ENCODE data around the gene FADD. TPM values are rescaled to one million over a fixed set of nuclear protein-coding genes. Genes with fewer than 3 reads are reported as not detected.

The FADD gene
- total RNA-seq, 1 experiment from 2014 or later, result 101 TPM

DNA sequence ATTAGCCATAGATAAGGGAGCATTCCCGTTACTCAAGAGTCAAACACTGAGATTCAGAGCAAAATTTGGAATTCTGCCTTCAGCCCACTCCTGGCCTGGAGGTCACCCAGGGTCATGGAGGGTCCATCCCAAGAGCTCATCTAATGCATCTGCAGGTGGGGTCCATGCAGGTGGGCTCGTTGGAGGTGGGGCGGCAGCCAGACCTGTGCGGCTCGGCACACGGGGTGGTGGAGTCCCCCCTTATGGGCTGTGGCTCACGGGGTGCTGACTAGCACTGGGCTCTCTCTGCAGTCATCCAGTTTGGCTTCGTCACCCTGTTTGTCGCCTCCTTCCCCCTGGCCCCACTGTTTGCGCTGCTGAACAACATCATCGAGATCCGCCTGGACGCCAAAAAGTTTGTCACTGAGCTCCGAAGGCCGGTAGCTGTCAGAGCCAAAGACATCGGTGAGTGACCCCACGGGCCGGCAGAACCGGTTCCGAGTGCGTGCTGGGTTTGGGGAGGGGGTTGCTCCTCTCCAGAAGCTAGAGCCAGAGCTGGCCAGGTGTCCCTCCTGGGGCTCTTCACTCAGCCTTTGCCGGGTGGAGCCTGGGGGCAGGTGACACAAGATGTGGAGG is 32.4 kb upstream of the FADD start:
- Histone ChIP-seq H3K36me3 (replicated peaks; ENCODE audit: control insufficient read depth, insufficient read depth, low read length) (no peaks in the 10 kb centered on the region), H3K4me3 (ENCODE audit: insufficient read depth, low read depth, low read length) (no peak overlapping the region), H3K27me3 (ENCODE audit: control insufficient read depth, insufficient read depth, low read length) (no peaks in the 10 kb centered on the region)
- DNase-seq, result no peak

DNA sequence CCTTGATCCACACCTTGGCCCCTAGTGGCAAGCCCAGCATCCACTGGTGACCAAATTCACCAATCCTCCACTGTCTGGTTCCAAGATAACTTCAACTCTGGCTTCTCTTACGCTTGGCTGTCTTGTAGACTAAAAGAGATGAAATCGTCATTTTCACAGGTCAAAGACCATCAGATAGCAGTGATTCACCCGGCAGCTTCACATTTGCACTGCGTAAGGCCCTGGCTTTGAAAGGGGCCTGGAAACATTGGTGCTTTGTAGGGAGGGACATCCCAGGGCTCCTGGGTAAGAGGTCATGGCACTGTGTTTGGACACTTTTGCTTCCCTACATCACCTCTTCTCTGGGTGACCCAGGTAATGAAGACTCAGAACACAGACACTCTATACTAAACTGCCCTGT is 30.1 kb upstream of the FADD start:
- H3K27me3 ChIP-seq (ENCODE audit: control insufficient read depth, insufficient read depth, low read length), result no peaks in the 10 kb centered on the region
- no peaks in the 10 kb centered on the region for H3K36me3 ChIP-seq (replicated peaks; ENCODE audit: control insufficient read depth, insufficient read depth, low read length)
- no peak for DNase-seq
- no peak overlapping the region for H3K4me3 ChIP-seq (ENCODE audit: insufficient read depth, low read depth, low read length)

DNA sequence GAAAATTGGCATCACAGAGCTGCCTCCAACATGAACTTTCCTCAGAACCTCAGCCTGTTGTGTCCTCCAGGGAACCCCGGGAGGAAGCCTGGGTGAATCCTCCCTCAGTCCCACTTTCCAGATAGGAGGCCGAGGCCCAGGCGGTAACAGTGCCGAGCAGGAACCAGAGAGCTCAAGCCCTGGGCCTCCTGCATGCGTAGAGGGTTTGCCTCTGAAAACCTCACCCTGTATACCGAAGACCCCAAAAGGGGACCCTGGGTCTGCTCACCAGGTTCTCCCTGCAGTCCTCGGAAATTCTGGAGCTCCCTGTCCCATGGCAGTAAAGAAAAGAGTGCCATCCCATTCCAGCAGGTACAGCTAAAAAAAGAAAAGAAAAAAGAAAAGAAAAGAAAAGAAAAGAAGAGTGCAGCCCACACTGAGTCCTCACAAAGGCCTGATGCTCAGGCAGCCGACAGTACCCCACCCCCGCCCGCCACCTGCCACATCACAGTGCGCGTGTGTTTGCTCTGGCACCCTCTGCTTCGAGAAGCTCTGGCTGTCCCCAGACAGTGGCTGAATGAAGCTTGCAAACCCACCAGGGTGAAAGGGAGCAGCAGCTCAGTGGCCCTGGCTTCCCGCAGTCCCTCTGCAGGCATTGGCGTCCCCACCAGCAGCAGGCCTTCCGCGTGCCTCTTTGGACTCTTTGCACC is 28.4 kb upstream of the FADD start:
- DNase-seq, result peak; percentile 77

DNA sequence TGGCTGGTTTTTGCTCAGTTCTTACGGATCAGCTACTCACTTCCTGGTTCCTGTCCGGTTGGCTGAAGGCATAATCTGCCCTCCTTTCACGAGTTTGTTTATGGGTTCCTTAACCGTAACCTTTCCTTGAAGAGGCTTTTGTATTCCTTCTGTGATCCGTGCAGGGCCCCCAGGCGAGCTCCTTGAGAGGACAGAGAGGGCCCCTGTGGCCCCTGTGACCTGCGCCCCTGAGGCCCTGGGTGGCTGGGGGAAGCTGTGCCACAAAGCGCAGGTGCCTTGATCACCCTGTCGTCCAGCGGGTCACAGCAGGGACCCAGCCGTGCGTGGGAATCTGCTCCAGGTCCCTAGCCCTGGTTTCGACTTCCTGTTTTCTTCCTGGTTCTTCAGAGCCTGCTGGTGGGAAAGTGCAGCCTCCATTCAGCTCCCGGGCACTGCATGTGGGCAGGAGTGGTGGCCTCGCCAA is 27.8 kb upstream of the FADD start:
- peak; percentile 69 for DNase-seq
- Histone ChIP-seq H3K36me3 (replicated peaks; ENCODE audit: control insufficient read depth, insufficient read depth, low read length) (no peaks in the 10 kb centered on the region), H3K4me3 (ENCODE audit: insufficient read depth, low read depth, low read length) (no peak overlapping the region), H3K27me3 (ENCODE audit: control insufficient read depth, insufficient read depth, low read length) (no peaks in the 10 kb centered on the region)

More for the DNA sequence above, 28.4 kb upstream of the FADD start:
- H3K36me3 ChIP-seq (replicated peaks; ENCODE audit: control insufficient read depth, insufficient read depth, low read length), result no peaks in the 10 kb centered on the region
- H3K4me3 ChIP-seq (ENCODE audit: insufficient read depth, low read depth, low read length), result no peak overlapping the region
- H3K27me3 ChIP-seq (ENCODE audit: control insufficient read depth, insufficient read depth, low read length), result no peaks in the 10 kb centered on the region

DNA sequence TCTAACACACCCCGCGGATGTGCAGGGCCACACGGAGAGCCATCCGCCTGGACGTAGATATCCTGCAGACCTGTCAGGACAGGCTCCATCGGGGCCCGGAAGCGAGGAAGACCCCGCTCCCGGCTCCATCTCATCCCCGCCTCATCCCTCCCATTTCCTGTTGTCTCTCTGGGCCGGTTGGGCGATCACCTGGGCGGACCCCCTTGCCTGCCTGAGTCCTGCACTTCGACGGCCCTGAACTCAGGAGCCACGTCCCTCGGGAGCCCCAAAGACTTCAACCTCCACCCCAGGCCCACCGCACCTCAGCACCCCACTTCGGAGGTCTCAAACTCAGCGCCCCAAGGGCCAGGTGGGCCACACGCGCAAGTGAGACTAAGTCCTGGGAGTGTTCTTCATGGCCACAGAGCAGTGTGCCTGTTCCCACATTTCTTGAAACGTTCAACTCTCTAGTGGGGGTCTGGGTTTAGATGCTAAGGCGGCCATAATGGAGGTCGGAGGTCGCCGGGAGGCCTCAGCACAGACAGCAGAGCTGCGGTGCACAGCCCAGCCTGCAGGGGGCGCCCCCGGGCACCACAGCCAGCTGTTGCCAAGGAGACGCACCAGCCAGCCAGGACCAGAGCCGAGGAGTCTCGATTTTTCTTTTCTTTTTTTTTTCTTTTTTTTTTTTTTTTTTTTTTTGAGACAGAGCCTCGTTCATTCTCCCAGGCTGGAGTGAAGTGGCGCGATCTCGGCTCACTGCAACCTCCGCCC is 26.0 kb upstream of the FADD start:
- peak; percentile 98 for DNase-seq
- Histone ChIP-seq H3K36me3 (replicated peaks; ENCODE audit: control insufficient read depth, insufficient read depth, low read length) (no peaks in the 10 kb centered on the region), H3K27me3 (ENCODE audit: control insufficient read depth, insufficient read depth, low read length) (no peaks in the 10 kb centered on the region), H3K4me3 (ENCODE audit: insufficient read depth, low read depth, low read length) (no peak overlapping the region)

DNA sequence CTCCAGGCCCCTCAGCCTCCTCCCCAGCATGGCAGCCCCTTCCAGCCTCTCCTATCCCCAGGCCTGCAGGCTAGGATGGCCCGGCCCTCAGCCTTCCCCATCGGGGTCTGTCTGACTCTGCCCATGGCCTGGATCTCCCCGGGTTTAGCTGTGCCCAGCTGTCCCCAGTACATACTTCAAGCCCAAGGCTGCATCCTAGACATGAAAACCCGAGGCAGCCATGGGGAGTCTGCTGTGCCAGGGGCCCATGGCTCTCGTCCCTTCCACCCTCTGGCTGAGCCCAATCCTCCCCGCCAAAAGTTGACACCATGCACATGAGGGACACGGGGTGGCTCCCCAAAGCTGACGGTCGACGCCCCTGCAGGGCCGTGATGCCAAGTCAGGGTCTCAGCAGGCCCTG is 22.2 kb upstream of the FADD start:
- Histone ChIP-seq H3K27me3 (ENCODE audit: control insufficient read depth, insufficient read depth, low read length) (peaks cover 1% of the 10 kb centered on the region; the same call in 1 of the 2 replicates), H3K4me3 (ENCODE audit: insufficient read depth, low read depth, low read length) (no peak overlapping the region), H3K36me3 (replicated peaks; ENCODE audit: control insufficient read depth, insufficient read depth, low read length) (no peaks in the 10 kb centered on the region)
- no peak for DNase-seq

DNA sequence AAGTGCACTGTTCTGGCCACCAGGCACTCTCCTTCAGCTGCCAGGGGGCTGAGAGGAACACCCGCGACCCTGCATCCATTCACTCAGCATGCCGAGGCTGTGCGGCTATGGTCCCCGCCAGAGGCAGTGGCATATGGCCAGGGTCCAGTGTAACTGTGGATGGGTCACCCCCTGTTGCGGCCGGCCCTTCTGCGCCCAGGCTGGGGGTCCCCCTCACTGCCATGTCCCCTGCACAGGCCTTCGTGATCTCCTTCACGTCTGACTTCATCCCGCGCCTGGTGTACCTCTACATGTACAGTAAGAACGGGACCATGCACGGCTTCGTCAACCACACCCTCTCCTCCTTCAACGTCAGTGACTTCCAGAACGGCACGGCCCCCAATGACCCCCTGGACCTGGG is 20.8 kb upstream of the FADD start:
- Histone ChIP-seq H3K36me3 (replicated peaks; ENCODE audit: control insufficient read depth, insufficient read depth, low read length) (no peaks in the 10 kb centered on the region), H3K4me3 (ENCODE audit: insufficient read depth, low read depth, low read length) (no peak overlapping the region), H3K27me3 (ENCODE audit: control insufficient read depth, insufficient read depth, low read length) (peaks cover 1% of the 10 kb centered on the region; the same call in 1 of the 2 replicates)
- DNase-seq, result no peak

DNA sequence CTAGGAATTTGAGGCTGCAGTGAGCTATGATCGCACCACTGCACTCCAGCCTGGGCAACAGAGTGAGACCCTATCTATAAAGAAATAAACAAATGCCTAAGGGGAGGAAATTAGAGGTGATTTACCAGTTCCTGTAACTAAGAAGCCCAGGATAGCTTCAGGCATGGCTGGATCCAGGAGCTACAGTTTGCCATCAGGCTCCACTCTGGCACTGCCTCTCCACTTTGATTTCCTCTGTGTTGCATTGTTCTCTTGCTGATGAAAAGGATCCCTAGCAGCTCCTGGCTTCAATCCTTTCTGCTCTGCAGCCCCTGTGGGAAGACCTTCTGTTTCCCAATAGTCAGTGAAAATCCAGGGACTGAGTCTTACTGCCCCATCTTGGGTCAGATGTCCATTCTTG is 20.1 kb upstream of the FADD start:
- H3K27me3 ChIP-seq (ENCODE audit: control insufficient read depth, insufficient read depth, low read length), result peaks cover 1% of the 10 kb centered on the region; the same call in 1 of the 2 replicates
- H3K4me3 ChIP-seq (ENCODE audit: insufficient read depth, low read depth, low read length), result no peak overlapping the region
- H3K36me3 ChIP-seq (replicated peaks; ENCODE audit: control insufficient read depth, insufficient read depth, low read length), result no peaks in the 10 kb centered on the region
- DNase-seq, result no peak

DNA sequence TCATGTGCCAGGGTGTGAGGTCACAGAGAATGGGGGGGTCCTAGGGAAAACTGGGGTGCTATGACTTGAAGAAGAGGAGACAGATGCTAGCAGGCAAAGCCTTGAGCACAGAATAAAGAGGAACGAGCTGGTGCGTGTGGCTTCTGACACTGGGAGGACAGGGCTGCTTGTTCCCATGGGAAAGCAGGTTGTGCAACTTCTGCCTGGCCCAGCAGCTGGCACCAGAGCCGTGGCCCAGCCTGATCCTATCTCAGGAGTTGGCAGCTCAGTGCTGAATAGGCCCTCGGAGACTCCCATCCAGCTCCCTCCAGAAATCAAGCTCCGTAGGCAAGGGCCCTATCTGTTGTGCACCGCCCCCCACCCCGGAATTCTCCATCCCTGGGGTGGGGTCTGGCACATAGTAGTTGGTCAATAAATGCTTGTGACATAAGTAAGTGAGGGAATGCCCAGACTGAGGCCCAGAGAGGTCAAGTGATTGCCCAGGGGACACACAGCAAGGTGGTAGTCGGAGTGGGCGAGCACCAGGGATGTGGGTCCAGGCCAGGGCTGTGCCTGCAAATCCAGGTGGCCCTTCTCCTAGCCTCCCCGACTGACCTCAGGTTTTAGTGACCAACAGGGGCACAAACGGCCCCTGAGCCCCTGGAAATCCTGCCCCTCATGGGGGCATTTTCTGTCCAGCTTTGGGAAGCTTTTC is 19.5 kb upstream of the FADD start:
- H3K36me3 ChIP-seq (replicated peaks; ENCODE audit: control insufficient read depth, insufficient read depth, low read length), result no peaks in the 10 kb centered on the region
- H3K4me3 ChIP-seq (ENCODE audit: insufficient read depth, low read depth, low read length), result no peak overlapping the region
- DNase-seq, result no peak
- H3K27me3 ChIP-seq (ENCODE audit: control insufficient read depth, insufficient read depth, low read length), result peaks cover 1% of the 10 kb centered on the region; the same call in 1 of the 2 replicates

DNA sequence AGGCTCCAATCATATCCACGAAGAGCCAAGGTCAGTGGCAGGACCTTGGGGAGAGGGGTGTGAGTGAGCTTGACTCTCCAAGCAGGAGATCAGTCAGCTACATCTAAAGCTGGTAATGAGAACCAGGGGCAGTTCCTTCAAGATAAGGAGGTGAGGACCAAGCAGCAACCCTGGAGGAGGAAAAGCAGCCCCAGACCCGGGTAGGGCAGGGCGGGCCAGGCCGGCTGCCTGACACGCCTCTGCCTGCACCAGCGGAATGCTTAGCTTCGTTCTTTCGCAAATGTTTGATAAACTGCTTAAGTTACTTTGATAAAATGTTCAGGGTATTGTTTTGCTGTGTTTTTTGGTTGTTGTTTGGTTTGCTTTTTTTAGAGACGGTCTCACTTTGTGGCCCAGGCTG is 18.7 kb upstream of the FADD start:
- no peak for DNase-seq

DNA sequence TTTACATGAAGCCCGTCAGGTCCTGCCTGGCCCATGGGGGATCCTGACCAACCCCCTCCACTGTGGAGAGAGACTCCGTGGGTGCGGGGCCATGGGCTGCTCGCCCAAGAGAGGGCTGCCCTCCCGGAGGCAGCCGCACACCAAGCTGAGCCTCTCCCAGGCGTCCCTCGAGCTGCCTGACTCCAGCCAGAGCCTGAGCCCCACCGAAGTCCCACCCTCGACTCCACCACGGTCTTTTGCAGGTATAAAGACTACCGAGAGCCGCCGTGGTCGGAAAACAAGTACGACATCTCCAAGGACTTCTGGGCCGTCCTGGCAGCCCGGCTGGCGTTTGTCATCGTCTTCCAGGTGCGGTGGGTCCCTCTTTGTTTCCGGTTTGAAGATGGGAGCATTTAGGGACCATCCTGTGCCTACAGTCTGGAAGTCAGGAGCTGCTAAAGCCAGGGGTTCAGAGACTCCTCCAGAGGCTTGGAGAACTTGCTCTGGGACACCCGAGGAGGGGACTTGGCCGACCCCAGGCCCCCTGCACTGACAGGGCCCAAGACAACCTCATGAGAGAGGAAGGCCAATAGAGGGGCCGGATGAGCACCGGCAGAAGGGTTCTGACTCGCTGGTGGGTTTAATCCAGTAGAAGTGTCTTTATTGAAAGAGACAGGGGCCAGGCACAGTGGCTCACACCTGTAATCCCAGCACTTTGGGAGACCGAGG is 17.6 kb upstream of the FADD start:
- Histone ChIP-seq H3K27me3 (ENCODE audit: control insufficient read depth, insufficient read depth, low read length) (peaks cover 1% of the 10 kb centered on the region; the same call in 1 of the 2 replicates), H3K4me3 (ENCODE audit: insufficient read depth, low read depth, low read length) (no peak overlapping the region), H3K36me3 (replicated peaks; ENCODE audit: control insufficient read depth, insufficient read depth, low read length) (no peaks in the 10 kb centered on the region)
- no peak for DNase-seq

More for the DNA sequence above, 18.7 kb upstream of the FADD start:
- Histone ChIP-seq H3K27me3 (ENCODE audit: control insufficient read depth, insufficient read depth, low read length) (peaks cover 1% of the 10 kb centered on the region; the same call in 1 of the 2 replicates), H3K36me3 (replicated peaks; ENCODE audit: control insufficient read depth, insufficient read depth, low read length) (no peaks in the 10 kb centered on the region), H3K4me3 (ENCODE audit: insufficient read depth, low read depth, low read length) (no peak overlapping the region)

DNA sequence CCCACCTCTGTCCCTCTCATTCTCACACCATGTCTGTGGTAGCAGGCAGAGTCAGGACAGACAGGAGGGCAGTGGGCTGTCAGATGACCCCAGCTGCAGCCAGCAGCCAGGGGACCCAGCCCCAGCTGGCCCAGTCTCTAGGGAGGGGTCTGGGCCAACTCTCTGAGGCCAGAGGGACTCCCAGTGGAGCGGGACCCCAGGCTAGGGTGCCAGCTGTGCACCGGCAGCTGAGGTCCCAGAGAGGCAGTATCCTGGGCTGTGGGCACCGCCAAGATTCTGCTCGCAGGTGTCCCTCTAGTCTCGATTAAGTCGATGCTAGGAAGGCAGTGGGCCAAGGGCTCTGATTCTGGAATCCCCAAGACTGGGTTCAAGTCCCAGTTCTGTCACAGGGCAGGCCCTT is 16.7 kb upstream of the FADD start:
- DNase-seq, result no peak
- H3K27me3 ChIP-seq (ENCODE audit: control insufficient read depth, insufficient read depth, low read length), result peaks cover 1% of the 10 kb centered on the region; the same call in 1 of the 2 replicates
- no peaks in the 10 kb centered on the region for H3K36me3 ChIP-seq (replicated peaks; ENCODE audit: control insufficient read depth, insufficient read depth, low read length)
- no peak overlapping the region for H3K4me3 ChIP-seq (ENCODE audit: insufficient read depth, low read depth, low read length)

DNA sequence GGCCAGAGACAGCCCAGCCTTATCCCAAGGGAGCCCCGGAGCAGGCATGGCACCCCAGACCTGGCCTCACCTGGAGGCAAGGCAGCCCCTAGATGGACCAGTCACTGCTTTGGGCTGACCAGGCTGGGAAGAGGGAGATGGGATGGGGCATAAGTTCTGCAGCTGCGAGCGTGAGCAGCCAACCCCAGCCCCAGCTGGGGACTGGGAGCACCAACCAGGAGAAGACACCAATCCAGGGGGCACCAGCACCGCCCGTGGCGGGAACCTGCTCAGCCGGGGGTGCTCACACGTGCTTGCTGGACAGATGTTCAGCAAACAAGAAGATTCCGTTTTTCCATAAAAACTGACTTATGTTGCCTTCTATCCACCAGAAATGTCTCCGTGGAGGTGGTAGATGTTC is 16.2 kb upstream of the FADD start:
- Histone ChIP-seq H3K4me3 (ENCODE audit: insufficient read depth, low read depth, low read length) (no peak overlapping the region), H3K36me3 (replicated peaks; ENCODE audit: control insufficient read depth, insufficient read depth, low read length) (no peaks in the 10 kb centered on the region), H3K27me3 (ENCODE audit: control insufficient read depth, insufficient read depth, low read length) (peaks cover 1% of the 10 kb centered on the region; the same call in 1 of the 2 replicates)
- DNase-seq, result no peak

DNA sequence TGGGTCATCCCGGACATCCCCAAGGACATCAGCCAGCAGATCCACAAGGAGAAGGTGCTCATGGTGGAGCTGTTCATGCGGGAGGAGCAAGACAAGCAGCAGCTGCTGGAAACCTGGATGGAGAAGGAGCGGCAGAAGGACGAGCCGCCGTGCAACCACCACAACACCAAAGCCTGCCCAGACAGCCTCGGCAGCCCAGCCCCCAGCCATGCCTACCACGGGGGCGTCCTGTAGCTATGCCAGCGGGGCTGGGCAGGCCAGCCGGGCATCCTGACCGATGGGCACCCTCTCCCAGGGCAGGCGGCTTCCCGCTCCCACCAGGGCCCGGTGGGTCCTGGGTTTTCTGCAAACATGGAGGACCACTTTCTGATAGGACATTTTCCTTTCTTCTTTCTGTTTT is 15.3 kb upstream of the FADD start:
- Histone ChIP-seq H3K36me3 (replicated peaks; ENCODE audit: control insufficient read depth, insufficient read depth, low read length) (no peaks in the 10 kb centered on the region), H3K4me3 (ENCODE audit: insufficient read depth, low read depth, low read length) (no peak overlapping the region), H3K27me3 (ENCODE audit: control insufficient read depth, insufficient read depth, low read length) (peaks cover 1% of the 10 kb centered on the region; the same call in 1 of the 2 replicates)
- no peak for DNase-seq
